ENCODE data around the gene HIVEP2.

DNA sequence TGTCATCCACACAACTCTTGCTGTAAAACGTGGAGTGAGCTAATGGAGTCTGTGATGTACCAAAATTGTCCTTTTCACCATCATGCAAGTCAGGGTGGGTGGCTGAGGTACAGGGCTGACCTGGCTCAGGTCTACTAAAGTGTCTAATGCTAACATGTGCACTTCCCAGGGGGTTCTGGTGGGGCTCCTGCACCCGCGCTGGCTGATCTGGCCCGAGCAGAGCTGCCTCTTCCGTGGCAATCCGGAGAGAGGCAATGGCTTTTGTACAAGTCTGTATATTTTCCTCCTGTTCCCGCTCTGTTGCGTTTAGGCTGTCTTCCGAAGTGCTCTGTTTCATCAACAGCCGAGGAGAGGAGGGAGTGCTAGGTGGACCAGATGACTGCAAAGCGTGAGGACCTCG is 191.8 kb downstream of the HIVEP2 start:
- TF ChIP-seq, protein P1, sequence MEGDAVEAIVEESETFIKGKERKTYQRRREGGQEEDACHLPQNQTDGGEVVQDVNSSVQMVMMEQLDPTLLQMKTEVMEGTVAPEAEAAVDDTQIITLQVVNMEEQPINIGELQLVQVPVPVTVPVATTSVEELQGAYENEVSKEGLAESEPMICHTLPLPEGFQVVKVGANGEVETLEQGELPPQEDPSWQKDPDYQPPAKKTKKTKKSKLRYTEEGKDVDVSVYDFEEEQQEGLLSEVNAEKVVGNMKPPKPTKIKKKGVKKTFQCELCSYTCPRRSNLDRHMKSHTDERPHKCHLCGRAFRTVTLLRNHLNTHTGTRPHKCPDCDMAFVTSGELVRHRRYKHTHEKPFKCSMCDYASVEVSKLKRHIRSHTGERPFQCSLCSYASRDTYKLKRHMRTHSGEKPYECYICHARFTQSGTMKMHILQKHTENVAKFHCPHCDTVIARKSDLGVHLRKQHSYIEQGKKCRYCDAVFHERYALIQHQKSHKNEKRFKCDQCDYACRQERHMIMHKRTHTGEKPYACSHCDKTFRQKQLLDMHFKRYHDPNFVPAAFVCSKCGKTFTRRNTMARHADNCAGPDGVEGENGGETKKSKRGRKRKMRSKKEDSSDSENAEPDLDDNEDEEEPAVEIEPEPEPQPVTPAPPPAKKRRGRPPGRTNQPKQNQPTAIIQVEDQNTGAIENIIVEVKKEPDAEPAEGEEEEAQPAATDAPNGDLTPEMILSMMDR (IDR thresholded peaks at IDR 0.05) = no peak
- TF ChIP-seq POLR2A (IDR thresholded peaks at IDR 0.05) = no peak

Data from lower leg skin (tissue), 3 donors.